HG02623 (cell line): Measurements from ENCODE around the gene PTGFRN.

ENCODE experiments used
- ATAC-seq: cut with Tn5 transposase; IDR thresholded peaks from one replicate; pipeline ENCODE4 v1.9.1; 2021; ENCODE audit warnings: moderate library complexity; ENCODE audit not compliant: unreplicated experiment

Gene PTGFRN

GRCh38 chr1:117029685-117030084 is 120.0 kb downstream of the PTGFRN start:
- ATAC-seq: no peak

- no peak for ATAC-seq
Measured at GRCh38 chr1:117030271-117030877, 120.7 kb downstream of the PTGFRN start.

- ATAC-seq: no peak
Measured at GRCh38 chr1:117032266-117032665, 122.5 kb downstream of the PTGFRN start.

GRCh38 chr1:117032681-117033539 is 123.2 kb downstream of the PTGFRN start:
- ATAC-seq: no peak

- ATAC-seq: no peak
Measured at GRCh38 chr1:117033772-117034171, 124.1 kb downstream of the PTGFRN start.

- no peak for ATAC-seq
Measured at GRCh38 chr1:117034791-117035290, 125.1 kb downstream of the PTGFRN start.

GRCh38 chr1:117036018-117036461 is 126.3 kb downstream of the PTGFRN start:
- ATAC-seq: no peak

GRCh38 chr1:117037802-117038201 is 128.1 kb downstream of the PTGFRN start:
- ATAC-seq: no peak

- no peak for ATAC-seq
Measured at GRCh38 chr1:117038236-117038635, 128.5 kb downstream of the PTGFRN start.
